Uterus (tissue), 2 donors: ENCODE measurements around the gene PUM2.

Experiments
- CTCF ChIP-seq, 4 experiments: fragments of 200-600 bp in 2 of 4; fragments of 450-650 bp in 2 of 4; sonication (generic) in 2 of 4; IDR thresholded peaks; one replicate each; pipeline ENCODE4 v1.5.1; 2016 to 2019; ENCODE audit warnings: antibody characterized with exemption in 4 of 4, mild to moderate bottlenecking in 2 of 4, moderate library complexity in 1 of 4
- POLR2A ChIP-seq, 2 donors: fragments of 450-650 bp; IDR thresholded peaks; one replicate each; pipeline ENCODE4 v1.6.1; 2016; ENCODE audit warnings: antibody characterized with exemption in 2 of 2, mild to moderate bottlenecking in 1 of 2, moderate library complexity in 1 of 2

DNA sequence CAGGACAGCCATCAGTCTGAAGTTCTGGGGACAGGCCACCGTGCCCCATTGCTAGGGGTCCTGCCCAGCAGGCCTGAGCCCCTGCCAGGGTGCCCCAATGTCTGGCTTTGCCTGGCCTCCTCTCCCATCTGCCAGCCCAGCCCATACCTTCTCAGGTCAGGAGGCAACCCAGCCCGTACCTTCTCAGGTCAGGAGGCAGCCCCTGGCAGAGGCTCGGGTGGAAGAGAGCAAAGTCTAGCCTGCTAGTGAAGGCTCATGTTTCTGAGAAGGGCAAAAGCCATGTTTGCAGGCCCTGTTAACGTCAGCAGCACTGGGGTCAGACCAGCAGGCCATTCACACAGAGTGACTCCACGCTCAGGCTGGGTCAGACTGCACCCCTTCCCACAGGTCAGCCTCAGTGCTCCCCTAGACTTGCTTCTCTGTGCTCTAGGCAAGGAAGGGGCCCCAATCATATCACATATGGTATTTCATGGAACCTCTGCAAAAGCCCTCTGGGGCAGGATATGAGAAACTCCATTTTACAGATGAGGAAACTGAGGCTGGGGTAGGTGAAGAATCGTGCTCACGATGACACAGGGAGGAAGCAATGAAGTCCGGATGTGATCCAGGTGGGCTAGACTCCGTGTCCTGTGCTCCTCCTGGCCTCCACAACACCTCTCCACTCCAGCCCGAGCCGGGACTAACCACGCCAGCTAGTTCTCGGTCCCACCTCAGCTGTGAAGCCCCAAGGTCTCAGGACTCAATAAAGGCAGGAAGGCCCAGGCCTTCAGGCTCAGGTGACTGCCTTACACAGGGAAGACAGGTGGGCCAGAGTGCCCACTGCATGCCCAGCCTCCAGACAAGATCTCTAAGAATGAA lies 135.2 kb downstream of the PUM2 start:
- TF ChIP-seq CTCF (IDR thresholded peaks at IDR 0.05): no peak
- TF ChIP-seq POLR2A (IDR thresholded peaks at IDR 0.05): no peak
